ENCODE measurements around the gene PRR23A.
"Not testable (repeated sequence)": the region's sequence is repeated elsewhere in the genome, so short reads cannot be mapped to it uniquely, and the experiment has no call there.

Gene PRR23A

GRCh38 chr3:139032326-139033002, 26.4 kb upstream of the PRR23A start:
- H3K27me3 ChIP-seq (ENCODE audit: insufficient read depth, low read depth, severe bottlenecking), result no peaks in the 10 kb centered on the region
- no peak overlapping the region for H3K27ac ChIP-seq
- no peaks in the 10 kb centered on the region for H3K9me3 ChIP-seq (ENCODE audit: severe bottlenecking)
- DNase-seq, result no peak
- no peak overlapping the region for H3K4me3 ChIP-seq (ENCODE audit: low read depth, low read length)
- no peaks in the 10 kb centered on the region for H3K36me3 ChIP-seq
- no peak for TF ChIP-seq CTCF (IDR thresholded peaks at IDR 0.05; ENCODE audit: low read depth, low read length)

GRCh38 chr3:139030576-139030975, 24.5 kb upstream of the PRR23A start:
- not testable (repeated sequence) for H3K27me3 ChIP-seq (ENCODE audit: insufficient read depth, low read depth, severe bottlenecking); H3K9me3 ChIP-seq (ENCODE audit: severe bottlenecking); H3K4me3 ChIP-seq (ENCODE audit: low read depth, low read length); H3K27ac ChIP-seq; H3K36me3 ChIP-seq; DNase-seq

- no peak for DNase-seq
- no peak overlapping the region for H3K27ac ChIP-seq
- no peak overlapping the region for H3K4me3 ChIP-seq (ENCODE audit: low read depth, low read length)
- H3K27me3 ChIP-seq (ENCODE audit: insufficient read depth, low read depth, severe bottlenecking), result no peaks in the 10 kb centered on the region
- no peak for TF ChIP-seq CTCF (IDR thresholded peaks at IDR 0.05; ENCODE audit: low read depth, low read length)
- no peaks in the 10 kb centered on the region for H3K9me3 ChIP-seq (ENCODE audit: severe bottlenecking)
- no peaks in the 10 kb centered on the region for H3K36me3 ChIP-seq
Observed at GRCh38 chr3:139024968-139025367, 18.9 kb upstream of the PRR23A start.

GRCh38 chr3:139020868-139021234, 14.8 kb upstream of the PRR23A start, which contains the start of gene PRR23B:
Gene PRR23B (minus strand): TSS chr3:139020926. CDS start chr3:139020661, 265 bp downstream.
- H3K27me3 ChIP-seq (ENCODE audit: insufficient read depth, low read depth, severe bottlenecking), result no peaks in the 10 kb centered on the region
- no peak within 1 kb of the TSS for H3K27ac ChIP-seq
- H3K4me3 ChIP-seq (ENCODE audit: low read depth, low read length), result no peak within 1 kb of the TSS
- H3K9me3 ChIP-seq (ENCODE audit: severe bottlenecking), result no peaks in the 10 kb centered on the region
- TF ChIP-seq CTCF (IDR thresholded peaks at IDR 0.05; ENCODE audit: low read depth, low read length), result no peak
- no peaks in the 10 kb centered on the region for H3K36me3 ChIP-seq
- no peak for DNase-seq

- H3K9me3 ChIP-seq (ENCODE audit: severe bottlenecking), result no peaks in the 10 kb centered on the region
Observed at GRCh38 chr3:139020036-139020867, 14.2 kb upstream of the PRR23A start.

More at GRCh38 chr3:139020036-139020867, 14.2 kb upstream of the PRR23A start:
- no peak for TF ChIP-seq CTCF (IDR thresholded peaks at IDR 0.05; ENCODE audit: low read depth, low read length)
- no peaks in the 10 kb centered on the region for H3K36me3 ChIP-seq
- no peak overlapping the region for H3K4me3 ChIP-seq (ENCODE audit: low read depth, low read length)
- no peak for DNase-seq
- H3K27ac ChIP-seq, result no peak overlapping the region
- H3K27me3 ChIP-seq (ENCODE audit: insufficient read depth, low read depth, severe bottlenecking), result no peaks in the 10 kb centered on the region
